Heart left ventricle (tissue), 16 donors: ENCODE measurements around the gene KLHL29. TPM values are rescaled to one million over a fixed set of nuclear protein-coding genes. Genes with fewer than 3 reads are reported as not detected.

Source experiments
- ATAC-seq, 4 donors: fragments of 200-7000 bp; cut with Tn5 transposase; one replicate each; pipeline ENCODE4 v1.9.1; 2020 to 2022; ENCODE audit warnings: moderate library complexity in 4 of 4, mild to moderate bottlenecking in 3 of 4, moderate number of reproducible peaks in 1 of 4
- DNase-seq, 5 donors: peaks; one replicate each; pipeline ENCODE4 v3.0.0-alpha.2; 2020
- H3K27ac ChIP-seq, 12 donors: fragments of 200-600 bp; sonication (generic) in 4 of 12; one replicate each; pipeline versions ENCODE4 v1.5.0 to v1.8.0; 2016 to 2022; ENCODE audit warnings: mild to moderate bottlenecking in 2 of 12
- H3K27me3 ChIP-seq, 9 donors: fragments of 200-600 bp; sonication (generic) in 2 of 9; one replicate each; pipeline versions ENCODE4 v1.5.1 to v1.8.0; 2016 to 2022; ENCODE audit warnings: mild to moderate bottlenecking in 3 of 9
- H3K36me3 ChIP-seq, 9 donors: fragments of 200-600 bp; sonication (generic) in 2 of 9; one replicate each; pipeline versions ENCODE4 v1.5.0 to v1.8.0; 2018 to 2022; ENCODE audit warnings: mild to moderate bottlenecking in 2 of 9
- H3K4me1 ChIP-seq, 12 donors: fragments of 200-600 bp; sonication (generic) in 4 of 12; one replicate each; pipeline versions ENCODE4 v1.5.0 to v1.8.0; 2016 to 2022; ENCODE audit warnings: mild to moderate bottlenecking in 3 of 12
- H3K4me3 ChIP-seq, 12 donors: fragments of 200-600 bp; sonication (generic) in 4 of 12; one replicate each; pipeline versions ENCODE4 v1.5.0 to v1.8.0; 2017 to 2022; ENCODE audit warnings: mild to moderate bottlenecking in 9 of 12, moderate library complexity in 4 of 12
- H3K9me3 ChIP-seq, 12 donors: fragments of 200-600 bp; sonication (generic) in 4 of 12; one replicate each; pipeline versions ENCODE4 v1.5.0 to v1.8.0; 2016 to 2022; ENCODE audit warnings: mild to moderate bottlenecking in 1 of 12
- POLR2A ChIP-seq, 2 donors: fragments of 450-650 bp; IDR thresholded peaks; one replicate each; pipeline ENCODE4 v1.6.1; 2017; ENCODE audit warnings: antibody characterized with exemption in 2 of 2, mild to moderate bottlenecking in 2 of 2, moderate library complexity in 2 of 2
- WGBS, 4 donors: extraction: QIAGEN DNeasy Blood & Tissue Kit in 2 of 4; methylation state at CpG; one replicate each; pipeline versions ENCODE4 v1.1.5 to v1.1.7; 2013 to 2018; 5-methylcytosine and 5-hydroxymethylcytosine counted together
- intact Hi-C, 10 donors: fragments of 100-400 bp; cut with DNase I; formaldehyde crosslinking; loops; one replicate each; pipeline versions ENCODE4 v1.11.1 to v1.14.2; 2022
- polyA plus RNA-seq, 2 donors: library from polyadenylated mRNA; stranded (reverse); fragments of 200-250 nt; gene quantifications; one replicate each; pipeline ENCODE4 v1.2.3, GENCODE V29; 2013
- total RNA-seq, 9 donors: library from RNA; depleted of rRNA in 2 of 9; stranded (reverse); fragments of >200 nt in 2 of 9; fragmentation: NEBNext Ultra II Directional in 3 of 9; extraction: Animal tissue kit (Norgen Biotek cat#: 25700) in 3 of 9; gene quantifications; one replicate each; pipeline versions ENCODE4 v1.1.0 to v1.2.4, GENCODE V29; 2016 to 2023
- TF ChIP-seq, protein P1 (sequence below), 12 donors: fragments of 200-600 bp; sonication (generic) in 4 of 12; IDR thresholded peaks; one replicate each; pipeline versions ENCODE4 v1.5.0 to v1.8.0; 2018 to 2022; ENCODE audit warnings: antibody characterized with exemption in 12 of 12, mild to moderate bottlenecking in 5 of 12
- donor health status: ischemic (EF 13 %, LVEDD 7.1; RV severe dilation, severe dysfunction).
- donor health status: healthy with polysubstance abuse.
- donor health status: DM: no; HTN: yes; CAD: no.
- donor health status: DM: no; HTN: no; CAD: no.
- donor health status: ischemic (EF 25% LVEDD 6.9; RV normal size, moderate dysfunction).
- donor health status: ischemic (EF 25% LVEDD 5.7; RV mildly dilated, moderate dysfunction).
- donor health status: healthy.
- donor health status: DM: yes; HTN: yes; CAD: no.
- donor health status: ischemic (EF 35%, LVEDD 5.7; RV mildly dilated, moderate dysfunction).
- donor health status: nonischemic (EF 11% LVEDD 7.7; RV severe dilation, severe dysfunction).
- donor health status: DM: yes; HTN: yes; CAD: no.
- donor health status: PGD.
- donor health status: ischemic (EF 29% LVEDD 5.4; RV normal size, mild dysfunction).
- donor health status: nonischemic (EF 23%, LVEDD 6.1; RV moderate dilation, normal function).

The KLHL29 gene
- total and polyA plus RNA-seq, 11 donors = 0.74 to 2.7 (median 1.1) TPM

GRCh38 chr2:23607925-23608324 is 222.9 kb downstream of the KLHL29 start:
- intact Hi-C loops = no loop called here
- Histone ChIP-seq H3K9me3 (peaks cover 0 to 25% (median 13%) of the 10 kb centered on the region in 12 donors), H3K4me3 (no peak overlapping the region), H3K27me3 (no peaks in the 10 kb centered on the region), H3K36me3 (no peaks in the 10 kb centered on the region), H3K4me1 (no peaks in the 10 kb centered on the region), H3K27ac (no peak overlapping the region)
- DNase-seq (no peak), ATAC-seq (no peak)
- WGBS, 4 donors = 67 to 83% (median 80%) methylated on average over 3 of the region's 3 CpGs
- TF ChIP-seq, protein P1, sequence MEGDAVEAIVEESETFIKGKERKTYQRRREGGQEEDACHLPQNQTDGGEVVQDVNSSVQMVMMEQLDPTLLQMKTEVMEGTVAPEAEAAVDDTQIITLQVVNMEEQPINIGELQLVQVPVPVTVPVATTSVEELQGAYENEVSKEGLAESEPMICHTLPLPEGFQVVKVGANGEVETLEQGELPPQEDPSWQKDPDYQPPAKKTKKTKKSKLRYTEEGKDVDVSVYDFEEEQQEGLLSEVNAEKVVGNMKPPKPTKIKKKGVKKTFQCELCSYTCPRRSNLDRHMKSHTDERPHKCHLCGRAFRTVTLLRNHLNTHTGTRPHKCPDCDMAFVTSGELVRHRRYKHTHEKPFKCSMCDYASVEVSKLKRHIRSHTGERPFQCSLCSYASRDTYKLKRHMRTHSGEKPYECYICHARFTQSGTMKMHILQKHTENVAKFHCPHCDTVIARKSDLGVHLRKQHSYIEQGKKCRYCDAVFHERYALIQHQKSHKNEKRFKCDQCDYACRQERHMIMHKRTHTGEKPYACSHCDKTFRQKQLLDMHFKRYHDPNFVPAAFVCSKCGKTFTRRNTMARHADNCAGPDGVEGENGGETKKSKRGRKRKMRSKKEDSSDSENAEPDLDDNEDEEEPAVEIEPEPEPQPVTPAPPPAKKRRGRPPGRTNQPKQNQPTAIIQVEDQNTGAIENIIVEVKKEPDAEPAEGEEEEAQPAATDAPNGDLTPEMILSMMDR (IDR thresholded peaks at IDR 0.05) = no peak
- TF ChIP-seq POLR2A (IDR thresholded peaks at IDR 0.05) = no peak

- ATAC-seq (no peak), DNase-seq (peak in 1 of 5 donors; percentile 18)
- H3K27ac ChIP-seq = no peak overlapping the region
- peaks cover 0 to 25% (median 13%) of the 10 kb centered on the region in 12 donors for H3K9me3 ChIP-seq
- no peaks in the 10 kb centered on the region for H3K27me3 ChIP-seq
- no peaks in the 10 kb centered on the region for H3K4me1 ChIP-seq
- no peaks in the 10 kb centered on the region for H3K36me3 ChIP-seq
- TF ChIP-seq, protein P1 (IDR thresholded peaks at IDR 0.05) = no peak
- TF ChIP-seq POLR2A (IDR thresholded peaks at IDR 0.05) = no peak
- intact Hi-C loops = no loop called here
- WGBS, 4 donors = 90 to 94% (median 90%) methylated on average over 7 of the region's 7 CpGs
- no peak overlapping the region for H3K4me3 ChIP-seq
These were observed 224.3 kb downstream of the KLHL29 start for GRCh38 chr2:23609254-23609653.

GRCh38 chr2:23611839-23612238 is 226.9 kb downstream of the KLHL29 start:
- 88 to 94% (median 94%) methylated on average over 3 of the region's 3 CpGs for WGBS, 4 donors
- no peak for DNase-seq
- ATAC-seq = no peak
- no peak for TF ChIP-seq POLR2A (IDR thresholded peaks at IDR 0.05)
- TF ChIP-seq, protein P1 (IDR thresholded peaks at IDR 0.05) = no peak
- Histone ChIP-seq H3K4me3 (no peak overlapping the region), H3K36me3 (no peaks in the 10 kb centered on the region), H3K9me3 (peaks cover 0 to 22% (median 12%) of the 10 kb centered on the region in 12 donors), H3K27me3 (no peaks in the 10 kb centered on the region), H3K4me1 (peaks cover 0 to 7% (median 2%) of the 10 kb centered on the region in 12 donors), H3K27ac (no peak overlapping the region)
- intact Hi-C loops = no loop called here

DNA sequence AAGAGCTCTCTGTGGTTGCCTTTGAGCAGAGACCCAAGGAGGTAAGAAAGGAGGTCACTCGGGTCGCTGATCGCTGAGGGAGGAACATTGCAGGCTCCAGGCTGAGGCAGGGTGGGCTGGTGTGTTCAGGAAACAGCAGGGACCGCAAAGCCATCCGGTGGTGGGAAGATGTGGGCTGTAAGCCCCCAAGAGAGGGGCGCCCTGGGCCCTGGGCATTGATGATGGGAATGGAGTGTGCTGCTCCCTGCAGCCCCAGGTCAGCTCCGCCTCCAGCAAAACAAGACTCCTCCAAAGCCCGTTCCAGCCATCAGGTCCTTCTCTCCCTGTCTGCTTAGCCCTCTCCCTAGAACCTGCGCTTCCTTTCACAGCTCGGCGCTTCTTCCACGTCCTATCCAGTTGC is 229.7 kb downstream of the KLHL29 start:
- ATAC-seq = no peak
- peak overlapping the region in 1 of 12 donors; percentile 89 for H3K27ac ChIP-seq
- peak in 1 of 5 donors; percentile 50 for DNase-seq
- intact Hi-C loops = no loop called here
- H3K4me1 ChIP-seq = peaks cover 0 to 26% (median 17%) of the 10 kb centered on the region in 12 donors
- TF ChIP-seq, protein P1 (IDR thresholded peaks at IDR 0.05) = no peak
- no peak for TF ChIP-seq POLR2A (IDR thresholded peaks at IDR 0.05)
- peaks cover 0 to 18% (median 10%) of the 10 kb centered on the region in 12 donors for H3K9me3 ChIP-seq
- no peak overlapping the region for H3K4me3 ChIP-seq
- H3K27me3 ChIP-seq = no peaks in the 10 kb centered on the region
- 73 to 88% (median 86%) methylated on average over 12 of the region's 12 CpGs for WGBS, 4 donors
- H3K36me3 ChIP-seq = no peaks in the 10 kb centered on the region
